Measurements from ENCODE around the gene GGA2. TPM values are rescaled to one million over a fixed set of nuclear protein-coding genes. Genes with fewer than 3 reads are reported as not detected.

Gene GGA2
- total RNA-seq, 6 experiments from 2014 or later = 19.2 to 31.7 (median 27.8) TPM

- Histone ChIP-seq H3K4me1 (peaks cover 0 to 6% (median 1%) of the 10 kb centered on the region in 4 donors), H3K27me3 (no peaks in the 10 kb centered on the region), H3K36me3 (no peaks in the 10 kb centered on the region), H3K9me3 (no peaks in the 10 kb centered on the region), H3K27ac (peak overlapping the region in 2 of 3 donors; percentile 3 to 69), H3K4me3 (peak overlapping the region; percentile 46 to 85 (median 75))
- 44% methylated on average over 28 of the region's 28 CpGs for WGBS (ENCODE audit: insufficient coverage, low coverage, low lambda C conversion rate, missing lambda C conversion rate)
- no peak for TF ChIP-seq POLR2A (IDR thresholded peaks at IDR 0.05)
- TF ChIP-seq CTCF (IDR thresholded peaks at IDR 0.05) = no peak
- ATAC-seq (no peak), DNase-seq (no peak)
- intact Hi-C loops (cut with DNase I) = no loop called here
Measured at GRCh38 chr16:23508589-23509440, 1.5 kb downstream of the GGA2 start.

GRCh38 chr16:23506606-23506994 is 3.7 kb downstream of the GGA2 start:
- H3K4me1 ChIP-seq = peaks cover 0 to 15% (median 5%) of the 10 kb centered on the region in 4 donors
- WGBS (ENCODE audit: insufficient coverage, low coverage, low lambda C conversion rate, missing lambda C conversion rate) = 84% methylated on average over 4 of the region's 8 CpGs

GRCh38 chr16:23505671-23506605 is 4.4 kb downstream of the GGA2 start:
- WGBS (ENCODE audit: insufficient coverage, low coverage, low lambda C conversion rate, missing lambda C conversion rate) = 75% methylated on average over 6 of the region's 7 CpGs
- Histone ChIP-seq H3K9me3 (no peaks in the 10 kb centered on the region), H3K27ac (no peak overlapping the region), H3K4me3 (no peak overlapping the region), H3K36me3 (no peaks in the 10 kb centered on the region), H3K4me1 (peaks cover 0 to 15% (median 8%) of the 10 kb centered on the region in 4 donors), H3K27me3 (no peaks in the 10 kb centered on the region)
- TF ChIP-seq POLR2A (IDR thresholded peaks at IDR 0.05) (no peak), CTCF (IDR thresholded peaks at IDR 0.05) (no peak)
- ATAC-seq = no peak
- intact Hi-C loops (cut with DNase I) = no loop called here
- DNase-seq = no peak

More at GRCh38 chr16:23506606-23506994, 3.7 kb downstream of the GGA2 start:
- Histone ChIP-seq H3K27ac (no peak overlapping the region), H3K27me3 (no peaks in the 10 kb centered on the region), H3K4me3 (no peak overlapping the region), H3K9me3 (no peaks in the 10 kb centered on the region), H3K36me3 (no peaks in the 10 kb centered on the region)
- intact Hi-C loops (cut with DNase I) = no loop called here
- DNase-seq = no peak
- no peak for ATAC-seq
- no peak for TF ChIP-seq CTCF (IDR thresholded peaks at IDR 0.05)
- no peak for TF ChIP-seq POLR2A (IDR thresholded peaks at IDR 0.05)

- no peaks in the 10 kb centered on the region for H3K9me3 ChIP-seq
- H3K27ac ChIP-seq = no peak overlapping the region
- no peaks in the 10 kb centered on the region for H3K27me3 ChIP-seq
- WGBS (ENCODE audit: insufficient coverage, low coverage, low lambda C conversion rate, missing lambda C conversion rate) = 86% methylated on average over 5 of the region's 9 CpGs
- no peak for TF ChIP-seq CTCF (IDR thresholded peaks at IDR 0.05)
- TF ChIP-seq POLR2A (IDR thresholded peaks at IDR 0.05) = no peak
- DNase-seq (no peak), ATAC-seq (no peak)
- no peak overlapping the region for H3K4me3 ChIP-seq
- no peaks in the 10 kb centered on the region for H3K36me3 ChIP-seq
- H3K4me1 ChIP-seq = peaks cover 0 to 19% (median 9%) of the 10 kb centered on the region in 4 donors
- intact Hi-C loops (cut with DNase I) = no loop called here
Measured at GRCh38 chr16:23505180-23505665, 5.1 kb downstream of the GGA2 start.

Data from right lobe of liver (tissue), 6 donors.